HG03045 (cell line): Measurements from ENCODE around the gene GPATCH1.
A peak's percentile ranks its signal among the peaks of the same experiment; 100 is the strongest.
"Not testable (repeated sequence)": the region's sequence is repeated elsewhere in the genome, so short reads cannot be mapped to it uniquely, and the experiment has no call there.

Experiments used
- ATAC-seq: cut with Tn5 transposase; IDR thresholded peaks from one replicate; pipeline ENCODE4 v1.9.1; 2021; ENCODE audit warnings: mild to moderate bottlenecking, moderate library complexity; ENCODE audit not compliant: unreplicated experiment

GPATCH1 gene, protein sequence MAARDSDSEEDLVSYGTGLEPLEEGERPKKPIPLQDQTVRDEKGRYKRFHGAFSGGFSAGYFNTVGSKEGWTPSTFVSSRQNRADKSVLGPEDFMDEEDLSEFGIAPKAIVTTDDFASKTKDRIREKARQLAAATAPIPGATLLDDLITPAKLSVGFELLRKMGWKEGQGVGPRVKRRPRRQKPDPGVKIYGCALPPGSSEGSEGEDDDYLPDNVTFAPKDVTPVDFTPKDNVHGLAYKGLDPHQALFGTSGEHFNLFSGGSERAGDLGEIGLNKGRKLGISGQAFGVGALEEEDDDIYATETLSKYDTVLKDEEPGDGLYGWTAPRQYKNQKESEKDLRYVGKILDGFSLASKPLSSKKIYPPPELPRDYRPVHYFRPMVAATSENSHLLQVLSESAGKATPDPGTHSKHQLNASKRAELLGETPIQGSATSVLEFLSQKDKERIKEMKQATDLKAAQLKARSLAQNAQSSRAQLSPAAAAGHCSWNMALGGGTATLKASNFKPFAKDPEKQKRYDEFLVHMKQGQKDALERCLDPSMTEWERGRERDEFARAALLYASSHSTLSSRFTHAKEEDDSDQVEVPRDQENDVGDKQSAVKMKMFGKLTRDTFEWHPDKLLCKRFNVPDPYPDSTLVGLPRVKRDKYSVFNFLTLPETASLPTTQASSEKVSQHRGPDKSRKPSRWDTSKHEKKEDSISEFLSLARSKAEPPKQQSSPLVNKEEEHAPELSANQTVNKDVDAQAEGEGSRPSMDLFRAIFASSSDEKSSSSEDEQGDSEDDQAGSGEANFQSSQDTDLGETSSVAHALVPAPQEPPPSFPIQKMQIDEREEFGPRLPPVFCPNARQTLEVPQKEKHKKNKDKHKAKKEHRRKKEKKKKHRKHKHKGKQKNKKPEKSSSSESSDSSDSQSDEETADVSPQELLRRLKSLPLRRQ

DNA sequence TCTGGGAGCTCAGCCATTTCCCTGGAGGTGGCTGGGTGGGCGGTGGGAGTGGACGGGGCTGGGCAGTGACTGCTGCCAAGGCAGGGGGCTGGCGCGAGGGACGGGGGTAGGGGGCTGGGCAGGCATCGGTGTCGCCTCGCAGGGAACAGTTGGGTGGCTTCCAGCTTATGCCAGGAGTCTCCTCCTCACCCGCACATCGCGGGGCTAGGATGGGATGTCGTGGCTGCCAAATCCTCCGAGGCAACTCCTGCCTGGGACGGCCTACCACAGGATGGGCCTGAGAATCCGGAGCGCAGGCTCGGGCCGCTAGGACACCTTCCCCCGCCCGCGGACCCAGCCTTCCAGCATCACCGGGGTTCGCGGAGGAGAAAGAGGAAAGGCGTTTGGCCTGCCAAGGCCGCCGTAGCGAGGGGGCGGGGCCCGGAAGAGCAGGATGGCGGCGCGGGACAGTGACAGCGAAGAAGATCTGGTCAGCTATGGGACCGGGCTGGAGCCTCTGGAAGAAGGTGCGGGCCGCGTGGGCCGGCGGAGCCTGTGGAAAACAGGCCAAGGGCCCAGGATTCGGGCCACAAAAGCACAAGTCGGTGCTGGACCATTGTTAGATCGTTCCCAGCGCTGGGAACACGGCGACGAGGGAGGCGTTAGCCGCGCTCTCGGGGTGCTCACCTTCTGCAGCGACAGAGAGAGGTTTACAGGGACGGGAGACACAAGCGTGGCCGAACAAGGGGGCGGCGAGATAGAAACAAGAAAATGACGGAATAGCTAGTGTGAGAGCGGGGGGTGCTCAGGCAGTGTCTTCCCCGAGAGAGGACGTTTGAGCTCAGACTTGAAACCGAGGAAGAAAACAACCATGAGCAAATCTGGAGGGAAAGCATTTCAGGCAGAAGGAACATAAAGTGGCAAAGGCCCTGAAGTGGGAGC lies at the start of gene GPATCH1:
Gene GPATCH1, plus strand, starts transcription at position 421 of the 921 bp plus-strand sequence. Its CDS starts 13 bp downstream, at position 434.
- peak; percentile 77 for ATAC-seq

DNA sequence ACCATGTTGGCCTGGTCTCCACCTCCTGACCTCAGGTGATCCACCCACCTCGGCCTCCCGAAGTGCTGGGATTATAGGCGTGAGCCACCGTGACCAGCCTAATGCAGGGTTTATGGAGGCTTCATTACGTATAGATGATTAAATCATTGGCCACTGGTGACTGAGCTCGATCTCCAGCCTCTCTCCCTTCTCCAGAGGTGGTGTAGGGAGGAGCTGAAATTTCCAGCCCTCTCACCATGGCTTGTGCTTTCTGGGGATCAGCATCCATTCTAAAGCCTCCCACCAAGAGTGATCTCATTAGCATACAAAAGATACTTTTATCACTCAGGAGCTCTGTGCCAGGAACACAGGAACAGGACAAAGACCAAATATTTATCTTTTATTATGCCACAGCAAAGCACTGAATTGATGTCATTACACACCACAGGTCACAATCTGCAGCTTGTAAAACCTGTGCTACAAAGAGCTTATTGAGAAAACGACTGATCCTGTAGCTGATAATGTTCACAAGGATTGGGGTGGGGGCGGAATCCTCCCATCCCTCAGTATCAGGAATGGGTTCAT lies 48.7 kb upstream of the GPATCH1 start:
- no peak for ATAC-seq

GRCh38 chr19:33035461-33035860 lies 45.5 kb upstream of the GPATCH1 start:
- ATAC-seq, result no peak

- not testable (repeated sequence) for ATAC-seq
These were observed 44.4 kb upstream of the GPATCH1 start for GRCh38 chr19:33036370-33037167.

DNA sequence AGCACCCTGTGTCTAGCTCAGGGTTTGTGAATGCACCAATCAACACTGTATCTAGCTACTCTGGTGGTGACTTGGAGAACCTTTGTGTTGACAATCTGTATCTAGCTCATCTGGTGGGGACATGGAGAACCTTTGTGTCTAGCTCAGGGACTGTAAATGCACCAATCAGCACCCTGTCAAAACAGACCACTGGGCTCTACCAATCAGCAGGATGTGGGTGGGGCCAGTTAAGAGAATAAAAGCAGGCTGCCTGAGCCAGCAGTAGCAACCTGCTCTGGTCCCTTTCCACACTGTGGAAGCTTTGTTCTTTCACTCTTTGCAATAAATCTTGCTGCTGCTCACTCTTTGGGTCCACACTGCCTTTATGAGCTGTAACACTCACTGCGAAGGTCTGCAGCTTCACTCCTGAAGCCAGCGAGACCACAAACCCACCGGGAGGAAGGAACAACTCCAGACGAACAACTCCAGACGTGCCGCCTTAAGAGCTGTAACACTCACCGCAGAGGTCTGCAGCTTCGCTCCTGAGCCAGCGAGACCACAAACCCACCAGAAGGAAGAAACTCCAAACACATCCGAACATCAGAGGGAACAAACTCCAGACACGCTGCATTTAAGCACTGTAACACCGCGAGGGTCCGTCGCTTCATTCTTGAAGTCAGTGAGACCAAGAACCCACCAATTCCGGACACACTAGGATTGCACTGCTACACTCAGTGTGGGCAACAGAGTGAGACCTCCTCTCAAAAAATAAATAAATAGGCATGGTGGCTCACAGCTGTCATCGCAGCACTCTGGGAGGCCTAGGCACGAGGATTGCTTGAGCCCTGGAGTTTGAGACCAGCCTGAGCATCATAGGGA lies 43.6 kb upstream of the GPATCH1 start:
- ATAC-seq, result not testable (repeated sequence)

GRCh38 chr19:33039108-33039599 lies 41.8 kb upstream of the GPATCH1 start:
- ATAC-seq, result no peak

- ATAC-seq, result no peak
These were observed 41.2 kb upstream of the GPATCH1 start for GRCh38 chr19:33039815-33040214.

DNA sequence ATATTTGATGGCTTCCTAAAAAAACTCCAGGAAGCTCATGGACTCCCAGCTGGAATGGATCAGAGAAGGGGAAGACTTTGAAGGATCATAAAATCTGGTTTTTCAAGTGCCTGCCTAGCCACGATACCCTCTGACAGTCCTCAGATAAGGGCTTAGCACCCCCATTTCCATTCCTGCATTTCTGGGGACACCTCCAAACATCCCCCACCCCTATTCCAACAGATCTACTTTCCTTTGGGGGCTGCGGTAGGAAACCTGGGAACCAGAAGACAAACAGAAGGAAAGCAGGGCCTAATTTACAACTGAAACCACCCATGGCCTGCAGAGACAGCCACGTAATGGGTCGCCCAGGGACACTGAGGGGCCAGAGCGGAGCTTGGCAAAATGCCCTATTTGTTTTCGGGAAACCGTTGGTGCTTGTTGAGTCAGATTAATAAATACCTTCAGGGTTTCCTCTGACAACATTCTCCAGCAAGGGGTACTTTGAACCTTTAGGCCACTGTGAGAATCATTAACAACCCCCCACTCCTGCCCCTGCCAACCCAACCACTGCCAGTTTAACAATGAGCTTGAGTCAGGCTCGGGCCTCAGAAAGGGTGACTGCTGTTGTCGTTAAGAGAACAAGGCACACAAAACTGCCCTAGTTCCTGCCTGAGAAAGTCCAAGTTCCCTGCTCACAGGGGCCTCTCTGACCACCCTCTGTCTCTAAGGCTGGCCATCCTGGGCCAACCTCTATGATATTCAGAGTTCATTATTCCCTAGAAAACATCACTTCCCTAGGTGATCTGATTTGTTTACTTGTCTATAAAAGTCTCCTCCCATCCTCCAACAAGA lies 39.8 kb upstream of the GPATCH1 start:
- ATAC-seq, result no peak

GRCh38 chr19:33041828-33042160 lies 39.2 kb upstream of the GPATCH1 start:
- not testable (repeated sequence) for ATAC-seq

GRCh38 chr19:33047422-33047821 lies 33.6 kb upstream of the GPATCH1 start:
- ATAC-seq, result no peak

GRCh38 chr19:33048806-33049676 lies 31.9 kb upstream of the GPATCH1 start:
- ATAC-seq, result no peak

GRCh38 chr19:33050110-33050509 lies 30.9 kb upstream of the GPATCH1 start:
- no peak for ATAC-seq

- no peak for ATAC-seq
These were observed 28.5 kb upstream of the GPATCH1 start for GRCh38 chr19:33052352-33052972.

DNA sequence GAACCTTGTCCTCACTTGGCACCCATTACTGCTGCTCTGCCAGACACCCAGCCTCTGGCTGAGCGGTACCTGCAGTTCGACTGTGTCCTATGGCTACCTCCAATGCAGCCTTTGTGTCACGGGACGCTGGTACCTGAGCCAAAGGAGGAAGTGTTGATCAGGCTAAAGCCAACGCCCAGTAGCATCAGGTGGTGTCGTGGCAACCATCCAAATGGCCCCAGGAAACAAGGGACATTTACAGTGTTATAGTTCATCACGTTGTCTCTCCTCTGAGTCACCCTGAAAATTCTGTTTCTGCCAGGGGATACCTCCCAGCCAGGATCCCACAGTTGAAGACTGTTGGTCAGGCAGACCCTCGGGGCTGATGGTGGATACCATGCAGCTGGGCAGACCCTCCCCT lies 26.4 kb upstream of the GPATCH1 start:
- no peak for ATAC-seq

DNA sequence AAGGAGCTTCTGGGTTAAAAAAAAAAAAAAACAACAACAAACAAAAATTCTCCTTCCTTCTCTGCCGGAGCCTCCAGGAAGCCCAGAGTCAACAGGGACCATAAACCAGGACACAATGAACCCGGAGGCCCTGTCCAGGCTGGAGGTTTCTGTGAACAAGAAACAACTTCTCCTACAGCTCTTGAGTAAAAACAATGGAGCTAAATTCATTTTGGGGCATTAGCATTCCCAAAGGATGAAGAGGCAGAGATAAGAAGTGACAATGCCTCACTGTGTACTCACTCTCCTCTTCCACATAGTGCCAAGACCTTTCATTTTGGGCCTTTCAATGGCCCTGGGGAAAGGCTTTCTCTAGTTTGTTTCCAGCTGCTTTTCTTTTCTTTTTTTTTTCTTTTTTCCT lies 25.3 kb upstream of the GPATCH1 start:
- ATAC-seq, result no peak

- ATAC-seq, result no peak
These were observed 20.4 kb upstream of the GPATCH1 start for GRCh38 chr19:33060586-33060985.
